Stimulated activated naive CD8-positive, alpha-beta T cell treated with anti-CD3 and anti-CD28 coated beads, Interleukin-15, Interleukin-2, amounts not matched to agents 100 U/mL and 50 U/mL, for 24 hours (primary cell): ENCODE measurements around the gene FARSA.
A peak's percentile ranks its signal among the peaks of the same experiment; 100 is the strongest.
"Not testable (repeated sequence)": the region's sequence is repeated elsewhere in the genome, so short reads cannot be mapped to it uniquely, and the experiment has no call there.

ENCODE experiments used
- ATAC-seq: fragments of 150-1000 bp; cut with Tn5 transposase; one replicate; pipeline ENCODE4 v1.10.0; 2021
- DNase-seq: peaks from one replicate; pipeline ENCODE4 v3.0.0; 2021

The FARSA gene

DNA sequence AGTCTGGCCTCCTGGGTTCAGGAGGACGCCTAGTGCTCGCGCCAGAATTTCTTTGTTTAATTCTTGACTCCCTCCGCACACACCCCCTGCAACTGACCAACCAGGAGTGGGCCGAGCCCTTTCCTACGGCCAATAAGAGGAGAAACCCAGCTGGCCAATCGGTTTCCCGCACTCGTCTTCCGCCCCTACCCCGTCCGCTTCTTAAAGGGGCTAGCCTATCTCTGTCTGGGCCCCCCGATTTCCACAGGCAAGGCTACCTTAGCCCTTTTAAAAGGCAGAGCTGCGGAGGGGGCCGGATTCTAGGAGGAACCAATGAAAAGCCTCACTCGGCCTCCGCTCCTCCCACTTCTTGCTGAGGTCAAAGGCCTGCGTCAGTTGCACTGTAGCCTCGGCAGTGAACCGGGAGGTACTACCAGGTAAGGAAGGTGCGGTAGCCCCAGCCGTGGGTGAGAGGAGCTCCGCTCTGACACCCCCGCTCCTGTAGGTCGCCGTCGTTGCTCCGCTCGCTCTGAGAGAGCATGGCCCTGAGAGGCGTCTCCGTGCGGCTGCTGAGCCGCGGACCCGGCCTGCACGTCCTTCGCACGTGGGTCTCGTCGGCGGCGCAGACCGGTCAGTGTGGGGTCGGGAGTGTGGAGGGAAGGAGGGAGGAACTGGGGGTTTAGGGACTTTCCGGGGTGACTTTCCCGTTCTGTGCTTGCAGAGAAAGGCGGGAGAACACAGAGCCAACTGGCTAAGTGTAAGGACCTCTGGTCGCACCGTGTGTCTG, 42.5 kb downstream of the FARSA start, which contains the start of gene GCDH:
Gene GCDH, plus strand, starts transcription at position 374 of the 766 bp plus-strand sequence. Its CDS starts 145 bp downstream, at position 519.
- ATAC-seq (peak; percentile 98), DNase-seq (peak; percentile 94)

DNA sequence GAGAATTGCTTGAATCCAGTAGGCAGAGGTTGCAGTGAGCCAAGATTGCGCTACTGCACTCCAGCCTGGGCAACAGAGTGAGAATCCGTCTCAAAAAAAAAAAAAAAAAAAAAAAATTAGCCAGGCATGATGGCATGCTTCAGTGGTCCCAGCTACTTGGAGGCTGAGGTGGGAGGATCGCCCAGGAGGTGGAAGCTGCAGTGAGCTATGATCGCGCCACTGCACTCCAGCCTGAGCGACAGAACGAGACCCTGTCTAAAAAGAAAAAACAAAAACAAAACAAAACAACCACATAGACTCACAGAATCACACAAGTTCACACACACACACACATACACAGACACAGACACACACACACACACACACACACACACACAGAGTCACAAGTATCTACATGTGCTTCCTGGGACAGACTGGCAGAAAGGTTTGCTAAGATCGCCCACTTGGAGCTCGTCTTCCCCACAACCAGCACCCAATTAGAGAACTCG, 43.2 kb downstream of the FARSA start:
- ATAC-seq, DNase-seq: not testable (repeated sequence)

DNA sequence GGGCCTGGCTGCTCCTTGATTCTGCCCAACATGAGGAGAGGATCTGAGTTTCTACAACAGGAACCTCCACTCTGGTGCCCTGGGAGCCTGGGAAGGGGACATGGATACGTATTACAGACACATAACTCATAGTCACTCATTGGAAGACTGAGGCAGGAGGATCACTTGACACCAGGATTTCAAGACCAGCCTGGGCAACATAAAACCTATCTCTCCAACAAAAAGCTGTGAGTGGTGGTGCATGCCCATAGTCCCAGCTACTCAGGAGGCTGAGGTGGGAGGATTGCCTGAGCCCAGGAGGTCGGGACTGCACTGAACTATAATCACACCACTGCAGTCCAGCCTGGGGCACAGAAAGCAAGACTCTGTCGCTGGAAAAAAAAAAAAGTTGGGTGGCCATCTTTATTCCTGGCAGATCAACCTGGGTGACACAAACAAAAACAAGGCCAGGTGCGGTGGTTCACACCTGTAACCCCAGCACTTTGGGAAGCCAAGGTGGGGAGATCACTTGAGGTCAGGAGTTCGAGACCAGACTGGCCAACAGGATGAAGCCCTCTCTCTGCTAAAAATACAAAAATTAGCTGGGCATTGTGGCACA, 45.4 kb downstream of the FARSA start:
- ATAC-seq (no peak), DNase-seq (no peak)

DNA sequence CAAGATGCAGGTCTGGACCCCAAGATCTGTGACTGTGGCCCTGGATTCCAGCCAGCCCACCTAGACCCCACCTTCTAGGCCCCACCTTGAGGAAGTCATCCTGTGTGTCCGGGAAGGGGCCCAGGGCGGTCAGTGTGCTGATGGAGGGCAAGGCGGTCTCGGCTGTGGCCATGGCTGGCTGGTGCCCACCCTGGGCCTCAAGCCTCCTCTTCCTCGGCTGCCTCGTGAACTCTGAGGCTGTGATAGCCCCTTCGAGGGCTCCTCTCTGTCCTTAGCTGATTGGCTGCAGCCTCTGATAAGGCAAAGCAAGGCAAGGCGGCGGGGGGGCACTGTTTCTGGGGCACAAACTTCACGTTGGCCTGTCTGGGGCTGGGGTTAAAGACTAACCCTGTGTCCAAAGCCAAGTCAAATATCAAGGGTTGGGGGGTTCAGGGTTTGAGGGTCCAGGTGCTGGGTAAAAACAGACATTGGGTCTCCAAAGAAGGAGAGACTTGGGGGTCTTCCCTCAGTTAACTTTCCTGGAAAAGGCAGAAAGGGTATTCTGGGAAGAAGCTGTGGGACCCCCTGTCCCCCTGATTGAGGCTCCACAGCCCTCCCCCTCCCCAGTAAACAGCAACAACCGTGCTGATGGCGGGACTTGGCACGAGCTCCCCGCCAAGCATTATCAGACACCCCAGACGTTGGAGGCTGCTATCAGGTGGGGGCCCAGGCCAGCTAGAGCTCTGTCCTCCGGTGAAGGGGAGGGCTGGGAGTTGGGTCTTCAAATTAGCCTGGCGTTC, 46.4 kb downstream of the FARSA start, which contains the start of gene KLF1:
Gene KLF1, minus strand, starts transcription at position 233 of the 779 bp plus-strand sequence. Its CDS starts 61 bp downstream, at position 172.
- DNase-seq (no peak), ATAC-seq (no peak)

DNA sequence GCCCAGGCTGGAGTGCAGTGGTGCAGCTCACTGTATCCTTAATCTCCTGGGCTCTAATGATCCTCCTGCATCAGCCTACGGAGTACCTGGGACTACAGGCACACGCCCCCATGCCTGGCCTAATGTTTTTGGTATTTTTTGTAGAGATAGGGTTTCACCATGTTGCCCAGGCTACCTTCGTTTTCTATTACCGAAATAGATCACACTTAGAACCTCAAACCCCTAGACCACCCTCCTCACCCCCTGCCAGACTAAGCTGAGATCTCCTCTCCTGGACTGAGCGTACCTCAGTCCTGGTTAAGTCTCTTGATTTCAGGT, 46.9 kb downstream of the FARSA start:
- no peak for ATAC-seq
- no peak for DNase-seq

DNA sequence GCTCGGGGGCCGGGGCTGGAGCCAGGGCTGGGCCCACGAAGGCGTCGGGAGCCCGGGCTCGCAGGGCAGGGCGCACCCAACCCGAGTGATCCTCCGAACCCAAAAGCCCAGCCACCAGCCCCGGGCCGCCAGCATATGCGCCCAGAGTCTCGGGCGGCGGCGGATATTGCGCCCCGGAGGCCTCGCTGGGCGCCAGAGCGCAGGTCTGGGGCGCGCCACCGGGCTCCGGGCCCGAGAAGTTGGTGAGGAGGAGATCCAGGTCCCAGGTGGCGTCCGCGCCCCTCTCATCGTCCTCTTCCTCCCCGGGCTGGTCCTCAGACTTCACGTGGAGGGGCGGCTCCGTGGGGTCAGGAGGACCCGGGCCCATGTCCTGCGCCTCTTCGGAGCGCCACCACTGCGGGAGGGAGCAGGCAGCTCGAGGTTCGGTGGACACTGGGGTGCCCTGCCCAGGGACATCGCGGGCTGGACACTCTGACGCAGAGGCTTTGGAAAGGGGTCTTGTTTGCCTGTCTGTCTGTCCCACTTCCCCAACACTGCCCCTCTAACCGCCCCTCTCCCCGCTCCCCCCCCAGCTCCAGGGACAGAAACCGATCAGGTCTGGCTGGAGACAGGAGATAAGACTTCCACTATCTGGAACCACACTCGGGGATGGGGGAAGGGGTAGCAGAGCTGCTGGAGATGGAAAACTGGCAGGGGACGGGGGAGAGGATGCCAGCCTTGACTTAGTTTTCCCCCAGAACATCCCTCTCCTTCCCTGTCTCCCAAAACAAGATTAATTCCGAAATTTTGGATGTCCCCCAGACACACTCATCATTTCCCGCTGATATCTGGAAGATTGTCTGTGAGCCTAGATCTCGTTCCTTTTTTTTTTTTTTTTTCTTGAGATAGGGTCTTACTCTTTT, 47.5 kb downstream of the FARSA start:
- ATAC-seq, result peak; percentile 8

DNA sequence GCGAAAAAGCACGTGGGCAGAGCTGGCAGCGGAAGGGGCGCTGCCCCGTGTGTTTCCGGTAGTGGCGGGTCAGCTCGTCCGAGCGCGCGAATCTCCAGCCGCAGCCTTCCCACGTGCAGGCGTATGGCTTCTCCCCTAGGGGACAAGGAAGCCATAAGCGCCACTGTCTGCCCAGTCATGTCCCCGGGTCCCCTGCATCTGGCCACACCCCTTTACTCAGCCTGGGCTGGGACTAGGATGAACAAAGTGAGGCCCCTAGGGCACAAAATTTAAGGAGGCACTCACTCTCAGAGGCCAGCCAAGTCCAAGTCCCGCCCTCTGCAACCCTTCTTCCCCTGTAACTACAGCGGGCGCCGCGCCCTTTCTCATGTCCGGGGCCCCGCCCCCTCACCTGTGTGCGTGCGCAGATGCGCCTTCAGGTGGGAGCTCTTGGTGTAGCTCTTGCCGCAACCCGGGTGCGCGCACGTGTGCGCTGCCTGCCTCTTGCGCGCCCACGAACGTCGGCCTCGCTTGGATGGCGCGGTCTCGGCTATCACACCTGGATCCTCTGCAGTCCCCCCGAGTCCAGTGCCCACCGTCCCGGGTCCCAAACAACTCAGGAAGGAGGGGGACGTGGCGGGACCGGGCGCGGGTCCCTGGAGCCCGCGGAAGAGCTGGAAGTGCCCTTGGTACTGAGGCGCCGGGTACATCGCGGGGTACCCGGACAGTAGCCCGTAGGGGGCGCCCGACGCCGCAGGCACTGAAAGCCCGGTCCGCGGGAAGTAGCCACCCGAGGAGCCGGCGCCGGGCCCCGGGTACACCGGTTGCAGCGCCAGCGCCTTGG, 48.4 kb downstream of the FARSA start:
- DNase-seq, result peak; percentile 91
- peak; percentile 70 for ATAC-seq

More for the DNA sequence above, 47.5 kb downstream of the FARSA start:
- DNase-seq, result no peak

DNA sequence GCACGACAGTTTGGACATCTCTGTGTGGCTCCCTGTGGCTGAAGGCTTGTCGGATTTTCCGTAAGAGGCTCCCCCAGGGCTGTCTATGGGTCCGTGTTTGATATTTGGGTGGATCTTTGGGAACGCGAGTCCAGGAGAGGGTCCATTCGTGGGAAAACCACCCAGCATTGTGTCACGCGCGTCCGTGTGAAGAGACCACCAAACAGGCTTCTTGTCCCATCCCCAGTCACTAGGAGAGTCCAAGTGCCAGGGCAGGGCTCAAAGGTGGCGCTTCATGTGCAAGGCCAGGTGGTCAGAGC, 48.9 kb downstream of the FARSA start:
- ATAC-seq (no peak), DNase-seq (no peak)

DNA sequence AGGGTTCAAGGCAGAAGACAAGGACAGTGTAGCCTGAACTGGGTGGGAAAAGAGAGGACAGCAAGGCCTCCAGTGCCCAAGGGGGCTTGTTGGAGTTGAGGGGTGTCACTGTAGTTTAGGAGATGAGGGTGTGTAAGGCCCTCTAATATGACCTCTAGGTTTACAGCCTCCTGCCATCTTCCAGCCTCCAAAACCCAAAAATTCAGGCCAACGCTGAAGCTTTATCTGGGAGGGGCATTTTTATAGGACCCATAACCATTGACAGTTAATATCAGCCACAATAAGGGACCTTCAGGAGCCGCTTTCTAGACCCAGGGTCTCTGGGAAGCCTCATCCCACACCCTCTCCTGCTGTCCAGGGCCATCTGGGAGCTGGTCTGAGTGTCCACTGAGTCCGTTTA, 49.3 kb downstream of the FARSA start:
- ATAC-seq (no peak), DNase-seq (no peak)

DNA sequence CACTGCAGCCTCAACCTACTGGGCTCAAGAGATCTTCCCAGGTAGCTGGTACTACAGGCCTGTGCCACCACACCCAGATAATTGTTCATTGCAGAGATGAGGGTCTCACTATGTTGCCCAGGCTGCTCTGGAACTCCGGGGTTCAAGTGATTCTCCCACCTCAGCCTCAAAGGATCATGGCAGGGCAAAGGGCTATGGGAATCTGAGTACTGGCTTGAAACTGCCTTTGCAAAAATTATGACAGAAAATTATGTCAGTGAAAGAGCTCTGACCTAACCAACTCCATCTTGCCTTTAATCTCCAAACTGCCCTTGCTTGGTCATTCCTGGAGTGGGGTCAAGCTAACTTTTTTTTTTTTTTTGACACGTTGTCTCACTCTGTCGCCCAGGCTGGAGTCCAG, 50.9 kb downstream of the FARSA start:
- ATAC-seq, result no peak
- DNase-seq, result no peak

DNA sequence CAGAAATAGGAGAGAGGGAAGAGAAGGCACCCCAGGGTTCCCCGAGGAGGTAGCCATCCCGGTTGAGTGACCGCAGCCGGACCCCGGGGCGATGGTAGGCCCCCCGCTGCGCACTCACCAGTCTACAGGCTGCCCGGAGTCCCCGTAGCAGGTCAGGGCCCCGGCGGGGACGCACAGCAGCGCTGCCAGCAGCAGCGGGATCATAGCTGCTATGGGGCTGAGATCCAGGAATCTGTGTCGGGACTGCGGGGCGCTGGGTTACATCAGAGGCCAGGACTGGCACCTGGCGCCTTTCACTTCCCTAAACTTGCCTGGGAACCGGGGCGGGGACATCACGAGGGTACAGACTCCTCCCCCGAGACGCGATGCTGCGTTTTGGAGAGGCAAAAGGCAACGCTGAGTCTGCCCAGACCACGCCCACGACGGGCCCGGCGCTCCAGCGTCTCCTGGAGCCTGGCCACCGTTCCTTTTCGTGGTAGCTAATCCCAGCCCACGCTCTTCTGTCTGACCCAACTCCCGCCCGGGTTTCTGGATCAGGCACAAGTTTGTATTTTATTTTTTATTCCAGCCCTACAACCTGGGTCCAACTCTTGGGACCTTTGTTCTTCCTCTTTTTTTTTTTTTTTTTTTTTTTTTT, 52.2 kb downstream of the FARSA start, which contains the start of gene DNASE2:
Gene DNASE2, minus strand, starts transcription at position 278 of the 637 bp plus-strand sequence. Its CDS starts 74 bp downstream, at position 204.
- peak; percentile 96 for DNase-seq
- peak; percentile 77 for ATAC-seq

DNA sequence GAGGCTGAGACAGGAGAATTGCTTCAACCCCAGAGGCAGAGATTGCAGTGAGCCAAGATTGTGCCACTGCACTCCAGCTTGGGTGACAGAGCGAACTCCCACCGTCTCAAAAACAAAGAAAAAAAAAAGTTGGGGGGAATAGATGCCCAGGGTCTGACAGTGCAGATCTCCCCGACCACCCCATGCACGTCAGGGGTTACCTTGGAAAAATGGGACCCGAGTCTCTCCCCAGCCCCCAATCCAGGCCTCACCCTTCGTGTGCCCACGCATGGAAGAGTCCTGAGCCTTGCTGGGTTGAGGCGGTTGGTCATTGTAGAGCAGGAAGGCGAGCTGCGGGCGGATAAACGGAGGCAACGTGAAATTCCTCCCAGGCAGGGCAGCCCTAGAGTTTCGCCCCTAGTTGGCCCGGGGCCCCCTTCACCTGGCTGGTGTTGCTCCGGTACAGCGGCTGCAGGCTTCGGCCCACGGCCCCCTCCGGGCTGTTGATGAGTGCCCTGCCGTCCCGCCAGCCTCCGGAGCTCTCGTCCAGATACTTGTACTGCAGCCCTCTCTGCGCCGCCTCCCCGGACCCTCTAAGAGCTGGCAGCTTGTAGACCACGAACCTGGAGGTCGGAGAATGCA, 52.9 kb downstream of the FARSA start:
- peak; percentile 33 for DNase-seq
- no peak for ATAC-seq

DNA sequence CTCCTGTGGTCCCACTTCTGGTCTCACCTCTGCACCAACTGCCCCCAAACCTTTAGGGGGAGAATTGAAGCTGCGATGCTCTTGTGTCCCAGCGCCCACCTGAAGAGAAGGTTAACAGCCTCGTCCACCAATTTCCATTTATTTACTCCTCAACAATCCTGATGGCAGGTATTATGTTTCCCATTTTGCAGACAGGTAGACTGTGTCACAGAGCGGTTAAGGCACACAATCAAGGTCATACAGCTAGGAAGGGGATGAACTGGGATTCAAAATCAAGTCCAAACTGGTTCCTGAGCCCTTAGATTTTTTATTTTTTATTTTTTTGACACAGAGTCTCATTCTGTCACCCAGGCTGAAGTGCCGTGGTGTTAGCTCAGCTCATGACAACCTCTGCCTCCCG, 58.4 kb downstream of the FARSA start:
- ATAC-seq (no peak), DNase-seq (no peak)

DNA sequence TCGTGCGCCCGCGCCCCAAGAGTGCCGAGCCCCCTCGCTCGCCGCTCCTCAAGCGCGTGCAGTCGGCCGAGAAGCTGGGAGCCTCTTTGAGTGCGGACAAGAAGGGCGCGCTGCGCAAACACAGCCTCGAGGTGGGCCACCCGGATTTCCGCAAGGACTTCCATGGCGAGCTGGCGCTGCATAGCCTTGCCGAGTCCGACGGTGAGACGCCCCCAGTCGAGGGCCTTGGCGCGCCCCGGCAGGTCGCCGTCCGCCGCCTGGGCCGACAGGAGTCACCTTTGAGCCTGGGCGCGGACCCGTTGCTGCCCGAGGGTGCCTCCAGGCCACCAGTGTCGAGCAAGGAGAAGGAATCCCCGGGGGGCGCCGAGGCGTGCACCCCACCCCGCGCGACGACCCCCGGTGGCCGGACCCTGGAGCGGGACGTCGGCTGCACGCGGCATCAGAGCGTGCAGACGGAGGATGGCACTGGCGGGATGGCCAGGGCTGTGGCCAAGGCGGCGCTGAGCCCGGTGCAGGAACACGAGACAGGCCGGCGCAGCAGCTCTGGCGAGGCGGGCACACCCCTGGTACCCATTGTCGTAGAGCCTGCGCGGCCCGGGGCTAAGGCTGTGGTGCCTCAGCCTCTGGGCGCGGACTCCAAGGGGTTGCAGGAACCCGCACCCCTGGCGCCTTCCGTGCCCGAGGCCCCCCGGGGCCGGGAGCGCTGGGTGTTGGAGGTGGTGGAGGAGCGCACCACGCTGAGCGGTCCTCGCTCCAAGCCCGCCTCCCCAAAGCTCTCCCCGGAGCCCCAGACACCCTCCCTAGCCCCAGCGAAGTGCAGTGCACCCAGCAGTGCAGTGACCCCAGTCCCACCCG, 59.4 kb downstream of the FARSA start:
- DNase-seq (no peak), ATAC-seq (no peak)

DNA sequence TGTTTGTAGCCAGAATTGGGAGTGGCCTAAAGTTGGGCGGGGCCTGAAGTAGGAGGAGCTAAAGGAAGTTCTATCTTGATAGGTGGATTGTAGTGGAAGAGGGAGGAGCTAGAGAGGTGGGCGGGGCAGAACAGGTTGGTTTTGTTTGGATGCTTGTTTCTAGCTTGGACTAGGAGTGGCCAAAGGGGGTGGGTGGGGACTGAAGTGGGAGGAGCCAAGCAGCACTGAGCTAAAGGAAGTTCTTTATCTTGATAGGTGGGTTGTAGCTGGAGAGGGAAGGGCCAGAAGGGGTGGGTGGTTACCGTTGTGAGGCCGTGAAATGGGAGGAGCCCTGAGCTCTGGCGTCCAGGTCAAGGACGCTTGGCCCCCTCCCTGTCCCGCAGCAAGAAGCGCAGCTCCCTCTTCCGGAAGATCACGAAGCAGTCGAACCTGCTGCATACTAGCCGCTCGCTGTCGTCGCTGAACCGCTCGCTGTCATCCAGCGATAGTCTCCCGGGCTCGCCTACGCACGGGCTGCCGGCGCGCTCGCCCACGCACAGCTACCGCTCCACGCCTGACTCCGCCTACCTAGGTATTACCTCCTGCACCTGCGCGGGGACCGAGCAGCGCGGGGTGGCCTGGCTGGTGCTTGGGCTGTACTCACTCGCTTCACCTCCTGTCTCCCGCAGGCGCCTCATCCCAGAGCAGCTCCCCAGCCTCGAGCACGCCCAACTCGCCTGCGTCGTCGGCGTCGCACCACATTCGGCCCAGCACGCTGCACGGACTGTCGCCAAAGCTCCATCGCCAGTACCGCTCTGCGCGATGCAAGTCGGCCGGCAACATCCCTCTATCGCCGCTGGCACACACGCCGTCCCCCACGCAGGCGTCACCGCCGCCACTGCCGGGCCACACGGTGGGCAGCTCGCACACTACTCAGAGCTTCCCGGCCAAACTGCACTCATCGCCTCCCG, 60.3 kb downstream of the FARSA start:
- ATAC-seq (peak; percentile 28), DNase-seq (peak; percentile 60)
